Neural cell (in vitro differentiated cells): ENCODE measurements around the gene LRRC61.

Experiments used
- EZH2 ChIP-seq: fragments of 200-600, 300-800 bp; shearing (Covaris generic), sonication (generic); IDR thresholded peaks from 2 replicates; pipeline ENCODE4 v1.6.1; 2014; ENCODE audit warnings: antibody characterized with exemption, low read length, borderline replicate concordance, mild to moderate bottlenecking; ENCODE audit not compliant: insufficient read depth, poor library complexity, severe bottlenecking
- TF ChIP-seq, protein P1 (sequence below): fragments of 450-650 bp; IDR thresholded peaks from 2 replicates; pipeline ENCODE4 v1.5.1; 2014; ENCODE audit warnings: antibody characterized with exemption, mild to moderate bottlenecking, moderate library complexity; ENCODE audit not compliant: poor library complexity, severe bottlenecking

GRCh38 chr7:150370612-150371071 lies 47.5 kb downstream of the LRRC61 start:
- TF ChIP-seq, protein P1, sequence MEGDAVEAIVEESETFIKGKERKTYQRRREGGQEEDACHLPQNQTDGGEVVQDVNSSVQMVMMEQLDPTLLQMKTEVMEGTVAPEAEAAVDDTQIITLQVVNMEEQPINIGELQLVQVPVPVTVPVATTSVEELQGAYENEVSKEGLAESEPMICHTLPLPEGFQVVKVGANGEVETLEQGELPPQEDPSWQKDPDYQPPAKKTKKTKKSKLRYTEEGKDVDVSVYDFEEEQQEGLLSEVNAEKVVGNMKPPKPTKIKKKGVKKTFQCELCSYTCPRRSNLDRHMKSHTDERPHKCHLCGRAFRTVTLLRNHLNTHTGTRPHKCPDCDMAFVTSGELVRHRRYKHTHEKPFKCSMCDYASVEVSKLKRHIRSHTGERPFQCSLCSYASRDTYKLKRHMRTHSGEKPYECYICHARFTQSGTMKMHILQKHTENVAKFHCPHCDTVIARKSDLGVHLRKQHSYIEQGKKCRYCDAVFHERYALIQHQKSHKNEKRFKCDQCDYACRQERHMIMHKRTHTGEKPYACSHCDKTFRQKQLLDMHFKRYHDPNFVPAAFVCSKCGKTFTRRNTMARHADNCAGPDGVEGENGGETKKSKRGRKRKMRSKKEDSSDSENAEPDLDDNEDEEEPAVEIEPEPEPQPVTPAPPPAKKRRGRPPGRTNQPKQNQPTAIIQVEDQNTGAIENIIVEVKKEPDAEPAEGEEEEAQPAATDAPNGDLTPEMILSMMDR, result no peak
- TF ChIP-seq EZH2, result no peak
